Cardiac muscle cell (in vitro differentiated cells and primary cell): Measurements from ENCODE around the gene STRIT1. TPM values are rescaled to one million over a fixed set of nuclear protein-coding genes. Genes with fewer than 3 reads are reported as not detected.

Source experiments
- DNase-seq, 2 donors: peaks; one replicate each; pipeline versions ENCODE4 v3.0.0 to v3.0.0-alpha.2; 2010 to 2017; ENCODE audit warnings: low read depth in 1 of 2, low spot score in 1 of 2
- H3K27ac ChIP-seq: fragments of 200-600 bp; sonication (generic); 2 replicates; pipeline ENCODE4 v1.5.1; 2016
- H3K27me3 ChIP-seq: fragments of 200-600 bp; sonication (generic); 2 replicates; pipeline ENCODE4 v1.6.0; 2016; ENCODE audit warnings: control low read depth
- H3K36me3 ChIP-seq: fragments of 200-600 bp; sonication (generic); 2 replicates; pipeline ENCODE4 v1.5.1; 2016; ENCODE audit warnings: control low read depth
- H3K4me1 ChIP-seq: fragments of 200-600 bp; sonication (generic); 2 replicates; pipeline ENCODE4 v1.8.1; 2017; ENCODE audit warnings: low read depth, mild to moderate bottlenecking, mixed run types
- H3K4me3 ChIP-seq: fragments of 200-600 bp; sonication (generic); 2 replicates; pipeline ENCODE4 v1.5.1; 2016; ENCODE audit warnings: mild to moderate bottlenecking
- H3K9me3 ChIP-seq: fragments of 200-600 bp; sonication (generic); 2 replicates; pipeline ENCODE4 v1.5.1; 2017; ENCODE audit warnings: low read depth, mild to moderate bottlenecking, control low read depth
- polyA plus RNA-seq: library from polyadenylated mRNA; unstranded; fragments of >200 nt; fragmentation: Nextera tagmentation; extraction: Ambion mirVana; gene quantifications from 2 replicates; pipeline ENCODE4 v1.2.1, GENCODE V29; 2016
- total RNA-seq: library from RNA; depleted of rRNA; stranded (reverse); fragments of >200 nt; gene quantifications from 2 replicates; pipeline ENCODE4 v1.2.3, GENCODE V29; 2016
- TF ChIP-seq, protein P1 (sequence below): IDR thresholded peaks from 2 replicates; pipeline ENCODE4 v1.5.1; 2012; ENCODE audit warnings: low read depth, mild to moderate bottlenecking, low read length

Gene STRIT1
- total and polyA plus RNA-seq, 2 experiments from 2014 or later = not detected

DNA sequence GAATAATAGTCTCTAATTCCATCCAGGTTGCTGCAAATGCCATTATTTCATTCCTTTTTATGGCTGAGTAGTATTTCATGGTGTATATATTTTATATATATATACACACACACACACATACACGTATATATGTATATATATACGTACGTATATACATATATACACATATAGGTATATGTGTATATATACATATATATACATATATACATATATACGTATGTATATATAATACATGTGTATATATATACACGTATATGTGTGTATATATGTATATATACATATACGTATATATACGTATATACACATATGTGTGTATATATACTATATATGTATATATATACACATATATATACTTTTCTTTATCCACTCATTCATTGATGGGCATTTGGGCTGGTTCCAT is 13.7 kb upstream of the STRIT1 start:
- Histone ChIP-seq H3K27me3 (no peaks in the 10 kb centered on the region), H3K4me1 (peaks cover 2% of the 10 kb centered on the region), H3K27ac (no peak overlapping the region), H3K9me3 (no peaks in the 10 kb centered on the region), H3K4me3 (no peak overlapping the region), H3K36me3 (no peaks in the 10 kb centered on the region)
- TF ChIP-seq, protein P1, sequence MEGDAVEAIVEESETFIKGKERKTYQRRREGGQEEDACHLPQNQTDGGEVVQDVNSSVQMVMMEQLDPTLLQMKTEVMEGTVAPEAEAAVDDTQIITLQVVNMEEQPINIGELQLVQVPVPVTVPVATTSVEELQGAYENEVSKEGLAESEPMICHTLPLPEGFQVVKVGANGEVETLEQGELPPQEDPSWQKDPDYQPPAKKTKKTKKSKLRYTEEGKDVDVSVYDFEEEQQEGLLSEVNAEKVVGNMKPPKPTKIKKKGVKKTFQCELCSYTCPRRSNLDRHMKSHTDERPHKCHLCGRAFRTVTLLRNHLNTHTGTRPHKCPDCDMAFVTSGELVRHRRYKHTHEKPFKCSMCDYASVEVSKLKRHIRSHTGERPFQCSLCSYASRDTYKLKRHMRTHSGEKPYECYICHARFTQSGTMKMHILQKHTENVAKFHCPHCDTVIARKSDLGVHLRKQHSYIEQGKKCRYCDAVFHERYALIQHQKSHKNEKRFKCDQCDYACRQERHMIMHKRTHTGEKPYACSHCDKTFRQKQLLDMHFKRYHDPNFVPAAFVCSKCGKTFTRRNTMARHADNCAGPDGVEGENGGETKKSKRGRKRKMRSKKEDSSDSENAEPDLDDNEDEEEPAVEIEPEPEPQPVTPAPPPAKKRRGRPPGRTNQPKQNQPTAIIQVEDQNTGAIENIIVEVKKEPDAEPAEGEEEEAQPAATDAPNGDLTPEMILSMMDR = no peak
- DNase-seq = no peak

DNA sequence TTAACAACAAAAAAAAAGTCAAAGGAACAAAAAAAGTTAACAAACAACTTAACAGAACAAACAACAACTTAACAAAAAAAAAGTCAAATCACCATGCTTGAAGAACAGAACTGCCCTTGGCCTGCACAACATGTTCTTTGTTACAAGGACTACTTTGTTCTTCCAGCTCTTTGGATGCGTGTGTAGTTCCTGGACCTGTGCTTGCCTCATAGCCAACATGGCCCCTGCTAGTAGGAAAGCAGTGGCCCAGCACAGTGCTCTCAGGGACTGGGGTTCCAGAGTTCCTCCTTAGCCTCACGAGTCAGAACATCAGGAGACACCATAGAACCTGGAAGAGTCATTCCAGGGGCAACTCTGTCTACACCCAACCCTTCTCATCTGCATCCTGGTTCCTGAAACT is 10.9 kb upstream of the STRIT1 start:
- no peak for DNase-seq
- Histone ChIP-seq H3K27ac (no peak overlapping the region), H3K4me3 (no peak overlapping the region), H3K27me3 (no peaks in the 10 kb centered on the region), H3K4me1 (no peaks in the 10 kb centered on the region), H3K9me3 (no peaks in the 10 kb centered on the region), H3K36me3 (no peaks in the 10 kb centered on the region)
- TF ChIP-seq, protein P1 = no peak

DNA sequence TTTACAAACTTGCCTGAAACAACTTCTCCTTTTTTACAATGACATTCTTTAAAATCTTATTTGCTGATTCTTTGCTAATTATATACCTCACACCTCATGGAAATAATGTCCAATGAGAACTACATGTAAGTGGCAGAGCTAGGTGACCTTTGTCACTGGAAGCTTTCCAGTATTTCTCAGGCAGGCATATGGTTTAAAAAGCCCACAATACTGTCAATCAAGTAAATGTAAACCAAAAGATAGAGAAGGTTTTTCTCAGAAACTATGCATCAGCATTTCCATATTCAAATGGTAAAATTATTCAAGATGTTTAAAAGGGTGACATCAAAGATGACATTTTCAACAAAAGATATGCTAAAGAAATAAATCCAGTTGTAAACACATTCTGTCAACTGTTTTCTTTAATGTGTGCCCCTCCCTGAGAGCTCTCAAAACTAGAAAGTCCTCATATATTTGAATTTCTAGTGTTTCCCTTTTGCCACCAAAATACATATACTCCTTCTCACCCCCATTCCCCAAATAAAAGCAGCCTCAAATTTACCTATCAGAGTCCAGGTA is 10.1 kb upstream of the STRIT1 start:
- TF ChIP-seq, protein P1 = no peak
- H3K36me3 ChIP-seq = no peaks in the 10 kb centered on the region
- H3K9me3 ChIP-seq = no peaks in the 10 kb centered on the region
- H3K27ac ChIP-seq = no peak overlapping the region
- H3K4me1 ChIP-seq = no peaks in the 10 kb centered on the region
- H3K27me3 ChIP-seq = no peaks in the 10 kb centered on the region
- no peak overlapping the region for H3K4me3 ChIP-seq
- DNase-seq = no peak

DNA sequence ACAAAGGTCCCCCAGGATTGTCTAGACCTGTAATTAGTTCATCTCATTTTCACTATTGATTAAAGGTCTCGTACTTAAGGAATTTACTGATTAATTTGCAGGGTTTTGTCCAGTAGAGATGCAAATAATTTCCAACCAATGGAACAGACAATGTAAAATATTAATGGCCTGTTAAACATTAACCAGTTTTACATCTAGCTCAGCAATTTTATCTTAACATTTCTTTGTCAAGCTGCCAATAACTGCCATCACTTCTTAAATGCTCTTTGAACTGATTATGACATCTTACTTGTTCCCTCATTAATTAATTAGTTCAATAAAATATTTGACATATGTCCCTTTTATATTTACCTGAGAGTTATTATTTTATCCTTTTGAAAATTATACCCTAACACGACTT is 9.4 kb upstream of the STRIT1 start:
- TF ChIP-seq, protein P1 = no peak

DNA sequence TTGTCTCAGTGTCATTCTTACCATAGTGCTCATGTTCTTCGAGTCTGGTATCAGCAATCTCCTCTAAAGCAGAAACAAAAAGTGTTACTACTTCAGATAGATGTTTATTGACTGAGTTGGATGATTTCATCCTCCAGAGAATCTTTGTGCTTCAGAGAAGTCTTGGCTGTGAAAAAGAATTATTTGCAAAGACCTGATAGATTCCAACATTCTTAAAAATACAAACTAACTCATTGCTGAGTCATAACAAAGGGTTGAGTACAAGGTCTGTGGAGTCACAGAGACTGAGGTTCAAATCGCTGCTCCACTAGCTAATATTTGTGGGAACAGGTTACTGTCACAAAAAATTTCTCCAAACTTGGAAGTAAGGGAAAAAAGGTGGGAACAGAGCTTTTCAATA is 9.0 kb upstream of the STRIT1 start:
- no peak overlapping the region for H3K27ac ChIP-seq
- TF ChIP-seq, protein P1 = no peak
- no peaks in the 10 kb centered on the region for H3K9me3 ChIP-seq
- H3K36me3 ChIP-seq = no peaks in the 10 kb centered on the region
- H3K4me3 ChIP-seq = no peak overlapping the region
- H3K27me3 ChIP-seq = no peaks in the 10 kb centered on the region
- no peak for DNase-seq
- H3K4me1 ChIP-seq = no peaks in the 10 kb centered on the region

More for the DNA sequence above, 9.4 kb upstream of the STRIT1 start:
- Histone ChIP-seq H3K36me3 (no peaks in the 10 kb centered on the region), H3K4me3 (no peak overlapping the region), H3K9me3 (no peaks in the 10 kb centered on the region), H3K4me1 (no peaks in the 10 kb centered on the region), H3K27me3 (no peaks in the 10 kb centered on the region), H3K27ac (no peak overlapping the region)
- DNase-seq = no peak
